Esophagus squamous epithelium (tissue), 4 donors: ENCODE measurements around the gene LDLRAD3.

Experiments
- CTCF ChIP-seq, 6 experiments: fragments of 450-650 bp in 4 of 6; fragments of 200-600 bp in 2 of 6; sonication (generic) in 2 of 6; IDR thresholded peaks; one replicate each; pipeline ENCODE4 v1.5.1; 2016 to 2019; ENCODE audit warnings: antibody characterized with exemption in 6 of 6, mild to moderate bottlenecking in 4 of 6, moderate library complexity in 4 of 6
- POLR2A ChIP-seq, 4 donors: fragments of 450-650 bp; IDR thresholded peaks; one replicate each; pipeline ENCODE4 v1.6.1; 2017; ENCODE audit warnings: antibody characterized with exemption in 4 of 4, mild to moderate bottlenecking in 4 of 4, moderate library complexity in 3 of 4

- TF ChIP-seq CTCF (IDR thresholded peaks at IDR 0.05) (no peak), POLR2A (IDR thresholded peaks at IDR 0.05) (no peak)
Observed at GRCh38 chr11:36222831-36223635, 279.2 kb downstream of the LDLRAD3 start.
